Activated CD4-positive, alpha-beta memory T cell treated with anti-CD3 and anti-CD28 coated beads, Interleukin-2, amount 10 ng/mL, durations not matched to agents 7 days and 5 days (primary cell): ENCODE results near the gene ELP4. TPM values are rescaled to one million over a fixed set of nuclear protein-coding genes. Genes with fewer than 3 reads are reported as not detected.

Experiments used
- CTCF ChIA-PET: fragments of 350-600 bp; sonication (Branson Sonifier 250); formaldehyde crosslinking; loops from one replicate; lab custom pipeline; 2021; ENCODE audit warnings: antibody characterized with exemption, inconsistent platforms; lab: Charles Lee
- POLR2A ChIA-PET: fragments of 350-600 bp; sonication (Branson Sonifier 250); formaldehyde crosslinking; loops from one replicate; lab custom pipeline; 2021; ENCODE audit warnings: antibody characterized with exemption; lab: Charles Lee
- DNase-seq: peaks from one replicate; pipeline ENCODE4 v3.0.0-alpha.2; 2020
- H3K27ac Mint-ChIP-seq: one replicate; pipeline ENCODE4 v1.8.0; 2021; ENCODE audit warnings: mild to moderate bottlenecking, mixed read lengths
- H3K27me3 Mint-ChIP-seq: one replicate; pipeline ENCODE4 v1.8.0; 2021; ENCODE audit warnings: mixed read lengths
- H3K36me3 Mint-ChIP-seq: one replicate; pipeline ENCODE4 v1.8.0; 2021; ENCODE audit warnings: low read depth, mixed read lengths
- H3K4me1 Mint-ChIP-seq: one replicate; pipeline ENCODE4 v1.8.0; 2021; ENCODE audit warnings: mixed read lengths
- H3K4me3 Mint-ChIP-seq: one replicate; pipeline ENCODE4 v1.8.0; 2021; ENCODE audit warnings: mild to moderate bottlenecking, mixed read lengths
- H3K9me3 Mint-ChIP-seq: one replicate; pipeline ENCODE4 v1.8.0; 2021; ENCODE audit warnings: mixed read lengths
- total RNA-seq, 2 experiments: library from RNA; stranded (reverse); gene quantifications; one replicate each; pipeline ENCODE4 v1.2.3, GENCODE V29; 2021

ELP4 gene
- total RNA-seq, 2 experiments from 2014 or later = 19.0 to 19.9 TPM

GRCh38 chr11:31499576-31500178 is 9.9 kb upstream of the ELP4 start:
- ChIA-PET CTCF (no interaction called here), POLR2A (no interaction called here)
- no peaks in the 10 kb centered on the region for H3K4me1 Mint-ChIP-seq
- no peaks in the 10 kb centered on the region for H3K27me3 Mint-ChIP-seq
- no peak overlapping the region for H3K27ac Mint-ChIP-seq
- DNase-seq = no peak
- peaks cover 38% of the 10 kb centered on the region for H3K36me3 Mint-ChIP-seq
- H3K9me3 Mint-ChIP-seq = peaks cover 7% of the 10 kb centered on the region
- no peak overlapping the region for H3K4me3 Mint-ChIP-seq

GRCh38 chr11:31500560-31500959 is 9.0 kb upstream of the ELP4 start:
- ChIA-PET CTCF (no interaction called here), POLR2A (no interaction called here)
- DNase-seq = no peak
- peaks cover 35% of the 10 kb centered on the region for H3K36me3 Mint-ChIP-seq
- H3K4me3 Mint-ChIP-seq = no peak overlapping the region
- peaks cover 1% of the 10 kb centered on the region for H3K9me3 Mint-ChIP-seq
- no peaks in the 10 kb centered on the region for H3K27me3 Mint-ChIP-seq
- H3K27ac Mint-ChIP-seq = no peak overlapping the region
- peaks cover 4% of the 10 kb centered on the region for H3K4me1 Mint-ChIP-seq

GRCh38 chr11:31509051-31509428 is 527 bp upstream of the ELP4 start:
- POLR2A ChIA-PET = no interaction called here
- H3K27ac Mint-ChIP-seq = peak overlapping the region; percentile 82
- no peaks in the 10 kb centered on the region for H3K9me3 Mint-ChIP-seq
- DNase-seq = no peak
- no peaks in the 10 kb centered on the region for H3K27me3 Mint-ChIP-seq
- H3K4me1 Mint-ChIP-seq = peaks cover 36% of the 10 kb centered on the region
- H3K36me3 Mint-ChIP-seq = peaks cover 13% of the 10 kb centered on the region
- CTCF ChIA-PET = no interaction called here
- peak overlapping the region; percentile 97 for H3K4me3 Mint-ChIP-seq

DNA sequence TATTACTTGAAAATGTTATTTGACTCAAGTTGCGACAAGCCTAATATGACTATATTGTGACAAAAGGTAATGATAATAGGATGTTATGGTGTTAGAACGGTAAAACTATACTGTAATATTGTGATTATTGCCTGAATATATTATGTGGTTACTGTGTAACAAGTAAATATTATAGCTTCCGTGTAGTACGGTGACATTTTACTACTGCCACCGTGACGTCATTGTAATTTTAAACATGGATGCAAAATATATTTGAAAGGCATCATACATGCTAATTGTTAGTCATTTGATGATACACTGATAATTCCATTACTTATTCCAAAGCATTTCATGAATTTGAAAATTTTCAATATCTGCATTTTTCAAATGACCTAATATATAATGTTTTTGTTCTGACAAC is 2.5 kb downstream of the ELP4 start:
- H3K27ac Mint-ChIP-seq = no peak overlapping the region
- H3K36me3 Mint-ChIP-seq = peaks cover 3% of the 10 kb centered on the region
- CTCF ChIA-PET = no interaction called here
- H3K9me3 Mint-ChIP-seq = no peaks in the 10 kb centered on the region
- peaks cover 31% of the 10 kb centered on the region for H3K4me1 Mint-ChIP-seq
- DNase-seq = no peak
- H3K4me3 Mint-ChIP-seq = no peak overlapping the region
- H3K27me3 Mint-ChIP-seq = no peaks in the 10 kb centered on the region
- POLR2A ChIA-PET = no interaction called here

DNA sequence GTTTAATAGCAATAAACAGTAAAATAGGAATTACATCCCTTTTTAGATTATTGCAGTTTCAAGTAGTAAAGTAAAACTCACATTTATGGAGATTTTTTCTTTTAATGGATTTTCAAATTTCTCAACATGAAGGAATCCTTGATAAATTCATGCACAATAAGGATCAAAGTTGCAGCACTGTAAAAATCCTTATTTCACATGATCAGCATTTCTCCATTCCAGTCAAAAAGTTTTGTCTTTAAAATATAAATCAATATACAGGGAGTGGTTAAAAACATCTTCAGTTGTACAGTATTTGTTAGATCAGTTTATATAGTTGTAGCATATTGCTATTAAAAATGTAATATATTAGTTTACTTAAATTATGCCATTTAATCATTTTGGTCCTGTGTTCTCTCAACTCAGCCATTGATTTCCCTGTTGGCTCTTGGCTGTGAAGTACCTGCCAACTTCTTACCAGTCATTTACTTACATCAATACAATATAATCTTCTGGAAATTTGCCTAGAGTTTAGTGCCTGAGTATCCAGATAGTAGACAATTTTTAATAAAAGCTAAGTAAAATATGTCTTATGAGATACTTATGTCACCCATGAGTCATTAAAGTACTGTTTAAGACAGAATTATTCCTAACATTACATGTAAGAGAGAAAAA is 12.1 kb downstream of the ELP4 start:
- no peaks in the 10 kb centered on the region for H3K27me3 Mint-ChIP-seq
- CTCF ChIA-PET = no interaction called here
- H3K4me1 Mint-ChIP-seq = no peaks in the 10 kb centered on the region
- no peak overlapping the region for H3K27ac Mint-ChIP-seq
- H3K36me3 Mint-ChIP-seq = peaks cover 2% of the 10 kb centered on the region
- no peak for DNase-seq
- no peak overlapping the region for H3K4me3 Mint-ChIP-seq
- no peaks in the 10 kb centered on the region for H3K9me3 Mint-ChIP-seq
- POLR2A ChIA-PET = no interaction called here

- POLR2A ChIA-PET = no interaction called here
Observed at GRCh38 chr11:31529189-31529588, 19.6 kb downstream of the ELP4 start.

DNA sequence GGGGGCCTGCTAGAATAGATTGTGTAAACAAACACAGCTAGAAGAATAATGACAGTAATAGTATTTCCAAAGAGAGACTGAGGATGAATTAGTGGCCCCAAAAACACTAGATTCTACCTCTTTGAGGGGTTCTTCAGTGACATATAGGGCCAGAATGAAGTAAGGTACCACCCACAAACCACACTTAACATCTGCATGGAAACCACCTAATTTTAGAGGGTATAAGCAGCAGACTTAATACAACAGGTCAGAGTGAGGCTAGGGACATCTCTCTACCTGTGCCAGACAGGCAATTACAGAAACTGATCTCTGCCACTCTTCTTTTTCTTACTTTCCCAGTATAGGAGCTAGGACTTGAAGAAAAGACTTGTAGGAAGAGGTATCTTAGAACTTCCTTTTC is 20.1 kb downstream of the ELP4 start:
- ChIA-PET POLR2A (no interaction called here), CTCF (no interaction called here)
- Mint-ChIP-seq H3K9me3 (no peaks in the 10 kb centered on the region), H3K27me3 (no peaks in the 10 kb centered on the region), H3K4me3 (no peak overlapping the region), H3K36me3 (peaks cover 6% of the 10 kb centered on the region), H3K4me1 (no peaks in the 10 kb centered on the region), H3K27ac (no peak overlapping the region)
- no peak for DNase-seq

More at GRCh38 chr11:31529189-31529588, 19.6 kb downstream of the ELP4 start:
- Mint-ChIP-seq H3K4me1 (no peaks in the 10 kb centered on the region), H3K36me3 (peaks cover 5% of the 10 kb centered on the region), H3K9me3 (no peaks in the 10 kb centered on the region), H3K27me3 (no peaks in the 10 kb centered on the region), H3K4me3 (no peak overlapping the region), H3K27ac (no peak overlapping the region)
- DNase-seq = no peak
- CTCF ChIA-PET = no interaction called here

GRCh38 chr11:31531293-31531692 is 21.7 kb downstream of the ELP4 start:
- Mint-ChIP-seq H3K4me1 (no peaks in the 10 kb centered on the region), H3K36me3 (peaks cover 6% of the 10 kb centered on the region), H3K9me3 (no peaks in the 10 kb centered on the region), H3K27me3 (no peaks in the 10 kb centered on the region), H3K27ac (no peak overlapping the region), H3K4me3 (no peak overlapping the region)
- DNase-seq = no peak
- ChIA-PET CTCF (no interaction called here), POLR2A (no interaction called here)

DNA sequence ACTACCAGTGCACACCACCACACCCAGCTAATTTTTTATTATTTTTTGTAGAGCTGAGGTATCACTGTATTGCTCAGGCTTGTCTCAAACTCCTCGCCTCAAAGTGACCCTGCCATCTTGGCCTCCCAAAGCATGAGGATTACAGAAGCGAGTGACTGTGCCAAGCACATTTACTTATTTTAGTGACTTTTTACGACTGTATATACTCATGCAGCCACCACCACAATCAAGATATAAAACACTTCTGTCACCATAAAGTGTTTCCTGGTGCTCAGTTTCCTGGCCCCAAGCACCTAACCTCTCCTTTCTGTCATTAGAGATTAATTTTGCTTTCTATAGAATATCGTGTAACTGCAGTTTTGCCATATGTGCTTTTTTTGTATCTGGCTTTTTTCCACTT is 25.9 kb downstream of the ELP4 start:
- no peaks in the 10 kb centered on the region for H3K4me1 Mint-ChIP-seq
- POLR2A ChIA-PET = no interaction called here

DNA sequence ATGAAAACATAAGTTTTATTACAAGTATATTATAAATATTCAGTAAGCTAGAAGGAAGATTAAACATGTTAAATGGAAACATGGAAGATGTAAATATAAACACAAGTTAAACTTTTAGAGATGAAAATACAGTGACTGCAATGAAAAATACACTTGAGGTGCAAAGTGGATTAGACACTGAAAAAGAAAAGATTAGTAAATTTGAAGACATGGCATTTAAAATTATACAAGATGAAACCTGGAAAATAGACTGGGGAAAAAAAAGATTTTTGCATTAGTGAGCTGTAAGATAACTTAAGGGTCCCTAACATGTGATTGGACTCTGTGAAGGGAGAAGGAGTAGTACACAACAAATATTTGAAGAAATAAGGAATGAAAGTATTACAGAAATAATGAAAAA is 33.3 kb downstream of the ELP4 start:
- H3K27ac Mint-ChIP-seq = no peak overlapping the region
- H3K4me3 Mint-ChIP-seq = no peak overlapping the region
- peaks cover 28% of the 10 kb centered on the region for H3K36me3 Mint-ChIP-seq
- H3K4me1 Mint-ChIP-seq = no peaks in the 10 kb centered on the region
- POLR2A ChIA-PET = no interaction called here
- H3K9me3 Mint-ChIP-seq = peaks cover 6% of the 10 kb centered on the region
- H3K27me3 Mint-ChIP-seq = no peaks in the 10 kb centered on the region
- no peak for DNase-seq
- CTCF ChIA-PET = no interaction called here

More for the DNA sequence above, 25.9 kb downstream of the ELP4 start:
- CTCF ChIA-PET = no interaction called here
- Mint-ChIP-seq H3K9me3 (no peaks in the 10 kb centered on the region), H3K27me3 (no peaks in the 10 kb centered on the region), H3K4me3 (no peak overlapping the region), H3K36me3 (peaks cover 9% of the 10 kb centered on the region), H3K27ac (no peak overlapping the region)
- no peak for DNase-seq

- Mint-ChIP-seq H3K4me1 (no peaks in the 10 kb centered on the region), H3K27me3 (no peaks in the 10 kb centered on the region), H3K4me3 (no peak overlapping the region), H3K9me3 (no peaks in the 10 kb centered on the region), H3K27ac (no peak overlapping the region), H3K36me3 (no peaks in the 10 kb centered on the region)
- DNase-seq = no peak
- CTCF ChIA-PET = no interaction called here
- POLR2A ChIA-PET = no interaction called here
Observed at GRCh38 chr11:31555938-31556337, 46.4 kb downstream of the ELP4 start.

- H3K4me1 Mint-ChIP-seq = no peaks in the 10 kb centered on the region
- H3K27me3 Mint-ChIP-seq = no peaks in the 10 kb centered on the region
- H3K4me3 Mint-ChIP-seq = no peak overlapping the region
- DNase-seq = no peak
- POLR2A ChIA-PET = no interaction called here
- no peak overlapping the region for H3K27ac Mint-ChIP-seq
- H3K9me3 Mint-ChIP-seq = no peaks in the 10 kb centered on the region
- no peaks in the 10 kb centered on the region for H3K36me3 Mint-ChIP-seq
- CTCF ChIA-PET = interaction anchor here (1.1 kb wide), 1 partner anchor 16 kb away, joined by 3 read pairs; no protein-coding TSS in a partner anchor
Observed at GRCh38 chr11:31558001-31558400, 48.4 kb downstream of the ELP4 start.

GRCh38 chr11:31560842-31561476 is 51.4 kb downstream of the ELP4 start:
- Mint-ChIP-seq H3K27me3 (no peaks in the 10 kb centered on the region), H3K4me1 (no peaks in the 10 kb centered on the region), H3K9me3 (peaks cover 2% of the 10 kb centered on the region), H3K27ac (no peak overlapping the region), H3K36me3 (peaks cover 3% of the 10 kb centered on the region), H3K4me3 (no peak overlapping the region)
- POLR2A ChIA-PET = no interaction called here
- no peak for DNase-seq
- CTCF ChIA-PET = interaction anchor here (0.6 kb wide), 1 partner anchor 1463 kb away, joined by 3 read pairs; no protein-coding TSS in a partner anchor
